ENCODE measurements around the gene ZNF358.

The ZNF358 gene

GRCh38 chr19:7520131-7521051 is 4.5 kb downstream of the ZNF358 start:
- DNase-seq (ENCODE audit: low read depth), result no peak

GRCh38 chr19:7521551-7522071 is 5.7 kb downstream of the ZNF358 start:
- no peak for DNase-seq (ENCODE audit: low read depth)

GRCh38 chr19:7522072-7522922 is 6.4 kb downstream of the ZNF358 start, which contains the start of gene MCOLN1:
Gene MCOLN1 (plus strand): TSS chr19:7522624. CDS start chr19:7522751, 127 bp downstream.
- peak; percentile 100 for DNase-seq (ENCODE audit: low read depth)

- no peak for DNase-seq (ENCODE audit: low read depth)
These were observed 7.2 kb downstream of the ZNF358 start for GRCh38 chr19:7522923-7523667.

GRCh38 chr19:7524523-7524922 is 8.6 kb downstream of the ZNF358 start:
- no peak for DNase-seq (ENCODE audit: low read depth)

- DNase-seq (ENCODE audit: low read depth), result no peak
These were observed 9.3 kb downstream of the ZNF358 start for GRCh38 chr19:7524992-7525739.

- DNase-seq (ENCODE audit: low read depth), result no peak
These were observed 10.4 kb downstream of the ZNF358 start for GRCh38 chr19:7526059-7526929.

- DNase-seq (ENCODE audit: low read depth), result no peak
These were observed 11.8 kb downstream of the ZNF358 start for GRCh38 chr19:7527516-7528191.

GRCh38 chr19:7528192-7528519 is 12.3 kb downstream of the ZNF358 start:
- DNase-seq (ENCODE audit: low read depth), result no peak

- DNase-seq (ENCODE audit: low read depth), result no peak
These were observed 12.8 kb downstream of the ZNF358 start for GRCh38 chr19:7528522-7529245.

GRCh38 chr19:7529246-7529600 is 13.3 kb downstream of the ZNF358 start:
- no peak for DNase-seq (ENCODE audit: low read depth)

- no peak for DNase-seq (ENCODE audit: low read depth)
These were observed 13.9 kb downstream of the ZNF358 start for GRCh38 chr19:7529610-7530490.

- no peak for DNase-seq (ENCODE audit: low read depth)
These were observed 17.5 kb downstream of the ZNF358 start for GRCh38 chr19:7533281-7533885.

- DNase-seq (ENCODE audit: low read depth), result peak; percentile 76
These were observed 18.1 kb downstream of the ZNF358 start for GRCh38 chr19:7533925-7534480.

- DNase-seq (ENCODE audit: low read depth), result no peak
These were observed 18.7 kb downstream of the ZNF358 start for GRCh38 chr19:7534531-7535046.

GRCh38 chr19:7535047-7535997 is 19.4 kb downstream of the ZNF358 start, which contains the start of gene PNPLA6:
Gene PNPLA6 (plus strand): TSS chr19:7535717. CDS start chr19:7535789, 72 bp downstream.
- DNase-seq (ENCODE audit: low read depth), result peak; percentile 88
